GM08714 (cell line): Measurements from ENCODE around the gene ATRIP.

Source experiments
- H3K4me3 ChIP-seq: fragments of 200-500 bp; sonication (Bioruptor generic); 2 replicates; pipeline ENCODE4 v1.5.1; 2014; ENCODE audit warnings: mild to moderate bottlenecking, low read length, inconsistent platforms
- ZNF274 ChIP-seq: IDR thresholded peaks from 2 replicates; pipeline ENCODE4 v1.6.1; 2012; ENCODE audit warnings: mild to moderate bottlenecking, low read depth, low read length

The ATRIP gene

GRCh38 chr3:48501196-48501595 is 54.7 kb downstream of the ATRIP start:
- H3K4me3 ChIP-seq = no peak overlapping the region
- TF ChIP-seq ZNF274 = no peak

DNA sequence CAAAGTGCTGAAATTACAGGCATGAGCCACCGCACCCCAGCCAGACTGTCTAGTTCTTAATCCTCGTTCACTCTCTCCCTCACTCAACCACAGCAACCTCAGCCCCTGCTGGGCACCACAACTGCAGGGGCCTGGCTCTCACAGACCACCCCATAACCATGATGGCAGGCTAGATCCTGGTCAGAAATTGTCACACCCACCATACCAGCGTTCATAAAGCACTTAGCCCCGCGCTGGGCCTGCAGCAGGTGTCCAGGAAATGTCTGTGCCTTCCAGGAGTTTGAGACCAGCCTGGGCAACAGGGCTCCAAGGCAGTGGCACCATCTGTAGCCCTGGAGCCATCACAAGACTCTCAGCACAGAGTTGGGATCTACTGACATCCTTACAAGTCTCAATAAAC is 55.6 kb downstream of the ATRIP start:
- no peak for TF ChIP-seq ZNF274
- H3K4me3 ChIP-seq = no peak overlapping the region

GRCh38 chr3:48502728-48503168 is 56.2 kb downstream of the ATRIP start:
- TF ChIP-seq ZNF274 = no peak
- no peak overlapping the region for H3K4me3 ChIP-seq

DNA sequence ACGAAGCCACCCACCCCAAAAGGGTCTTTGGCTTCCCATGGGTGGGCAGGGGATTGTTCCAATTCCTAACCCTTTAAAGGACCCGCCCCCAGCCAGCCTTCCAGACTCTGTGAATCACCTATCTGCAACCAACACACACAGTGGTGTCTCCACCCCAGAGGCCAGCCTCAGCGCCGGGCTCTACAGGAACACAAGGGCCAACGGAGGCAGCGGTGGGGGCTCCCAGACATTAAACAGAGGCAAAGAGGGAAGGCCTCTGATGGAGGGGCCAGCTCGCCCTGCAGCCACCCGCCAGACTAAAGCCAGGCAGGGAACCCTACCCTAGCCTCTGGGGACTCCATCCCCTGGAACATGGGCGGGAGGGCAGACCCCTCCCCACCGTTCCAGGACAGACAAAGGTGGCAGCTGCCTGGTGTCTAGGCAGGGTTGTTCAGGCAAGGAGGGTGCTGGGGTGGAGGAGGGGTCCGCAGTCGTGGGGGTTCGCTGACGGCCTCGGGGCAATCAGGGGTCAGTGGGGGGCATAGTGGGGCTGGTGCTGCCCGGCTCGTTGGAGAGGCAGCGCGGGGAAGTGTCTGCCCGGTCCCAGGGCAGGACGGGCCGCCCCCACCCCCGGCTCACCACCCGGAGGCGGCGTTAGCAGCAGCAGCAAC is 57.0 kb downstream of the ATRIP start:
- no peak for TF ChIP-seq ZNF274
- H3K4me3 ChIP-seq = peak overlapping the region; percentile 64; the same call in 1 of the 2 replicates

GRCh38 chr3:48504051-48504946 is 57.8 kb downstream of the ATRIP start, which contains the start of gene SHISA5:
Gene SHISA5, minus strand, starts transcription at chr3:48504174. Its CDS starts 80 bp downstream, at chr3:48504094.
- H3K4me3 ChIP-seq = peak within 1 kb of the TSS; percentile 64; the same call in 1 of the 2 replicates
- no peak for TF ChIP-seq ZNF274

DNA sequence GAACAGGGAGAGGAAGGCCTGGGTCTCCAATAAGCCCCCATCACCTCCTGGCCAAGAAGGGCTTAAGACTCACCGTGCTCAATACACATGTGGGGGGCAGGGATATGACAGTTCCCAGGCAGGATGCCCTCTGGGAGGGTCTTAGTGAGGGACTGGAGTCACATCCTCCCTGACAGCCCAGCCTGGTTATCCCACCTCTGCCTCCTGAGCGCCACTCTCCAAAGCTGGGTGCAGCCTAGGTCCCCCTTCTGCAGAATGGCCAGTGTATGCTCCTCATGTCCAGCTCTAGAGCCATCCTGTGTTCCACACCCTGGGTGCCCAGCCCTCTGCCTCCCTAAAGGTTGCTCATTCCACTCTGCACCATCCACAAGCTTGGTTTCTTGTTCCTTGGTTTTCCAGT is 58.6 kb downstream of the ATRIP start:
- no peak overlapping the region for H3K4me3 ChIP-seq
- TF ChIP-seq ZNF274 = no peak

DNA sequence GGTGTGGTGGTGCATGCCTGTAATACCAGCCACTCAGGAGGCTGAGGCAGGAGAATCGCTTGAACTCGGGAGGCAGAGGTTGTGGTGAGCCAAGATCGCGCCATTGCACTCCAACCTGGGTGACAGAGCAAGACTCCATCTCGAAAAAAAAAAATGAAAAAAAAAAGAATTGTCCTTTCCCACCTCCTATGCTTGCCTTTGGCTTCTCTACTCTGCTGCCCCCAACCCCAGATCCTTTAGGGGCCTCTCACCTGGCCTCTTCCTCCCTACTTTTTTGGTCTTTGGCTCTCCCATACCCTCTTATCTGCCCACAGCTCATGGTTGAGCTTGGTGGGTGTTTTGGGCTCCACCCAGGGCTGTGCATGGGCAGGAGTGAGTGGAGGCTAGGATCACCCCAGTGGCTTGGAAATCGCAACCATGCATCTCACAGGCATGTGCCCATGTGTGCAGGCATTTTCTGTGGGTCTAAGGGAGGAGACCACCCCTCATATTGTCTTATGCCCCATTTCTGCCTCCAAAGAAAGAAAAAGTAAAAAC is 59.5 kb downstream of the ATRIP start:
- H3K4me3 ChIP-seq = no peak overlapping the region
- no peak for TF ChIP-seq ZNF274

DNA sequence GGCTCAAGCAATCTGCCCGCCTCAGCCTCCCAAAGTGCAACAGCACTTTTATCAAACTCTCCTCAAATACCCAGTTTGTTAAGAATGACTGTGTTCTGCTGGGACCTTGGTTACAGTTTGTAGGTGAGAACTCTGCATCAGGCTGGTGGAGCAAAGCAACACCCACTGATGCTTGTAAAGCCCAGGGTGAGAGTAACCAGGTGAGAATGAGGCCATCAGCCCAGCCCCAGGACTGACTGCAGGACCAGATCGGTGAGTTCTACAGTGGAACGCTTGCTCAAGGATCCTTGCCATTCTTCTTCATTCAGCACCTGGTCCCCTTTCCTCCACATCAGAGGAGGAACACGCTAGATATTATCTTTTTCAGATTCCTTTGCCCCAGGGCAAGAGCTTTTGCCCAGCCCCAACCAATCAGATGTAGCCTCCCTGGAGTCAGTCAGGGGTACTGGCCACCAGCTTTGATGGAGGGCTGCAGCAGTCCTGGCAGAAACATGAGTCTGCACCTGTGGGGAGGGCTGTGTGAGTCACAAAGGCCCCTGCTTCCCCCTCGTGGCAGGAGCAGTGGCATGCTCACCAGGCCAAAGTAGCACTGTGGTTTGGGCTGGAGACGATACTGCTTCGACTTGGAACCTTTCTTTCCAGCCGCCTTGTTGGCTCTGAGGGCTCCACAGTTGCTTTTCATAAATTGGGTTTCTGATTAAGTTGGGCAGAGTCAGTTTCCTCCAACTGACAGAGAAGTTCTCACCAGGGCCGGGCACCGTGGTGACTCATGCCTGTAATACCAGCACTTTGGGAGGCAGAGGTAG is 60.9 kb downstream of the ATRIP start:
- no peak for TF ChIP-seq ZNF274
- no peak overlapping the region for H3K4me3 ChIP-seq

GRCh38 chr3:48511551-48511950 is 65.0 kb downstream of the ATRIP start:
- no peak for TF ChIP-seq ZNF274
- no peak overlapping the region for H3K4me3 ChIP-seq

DNA sequence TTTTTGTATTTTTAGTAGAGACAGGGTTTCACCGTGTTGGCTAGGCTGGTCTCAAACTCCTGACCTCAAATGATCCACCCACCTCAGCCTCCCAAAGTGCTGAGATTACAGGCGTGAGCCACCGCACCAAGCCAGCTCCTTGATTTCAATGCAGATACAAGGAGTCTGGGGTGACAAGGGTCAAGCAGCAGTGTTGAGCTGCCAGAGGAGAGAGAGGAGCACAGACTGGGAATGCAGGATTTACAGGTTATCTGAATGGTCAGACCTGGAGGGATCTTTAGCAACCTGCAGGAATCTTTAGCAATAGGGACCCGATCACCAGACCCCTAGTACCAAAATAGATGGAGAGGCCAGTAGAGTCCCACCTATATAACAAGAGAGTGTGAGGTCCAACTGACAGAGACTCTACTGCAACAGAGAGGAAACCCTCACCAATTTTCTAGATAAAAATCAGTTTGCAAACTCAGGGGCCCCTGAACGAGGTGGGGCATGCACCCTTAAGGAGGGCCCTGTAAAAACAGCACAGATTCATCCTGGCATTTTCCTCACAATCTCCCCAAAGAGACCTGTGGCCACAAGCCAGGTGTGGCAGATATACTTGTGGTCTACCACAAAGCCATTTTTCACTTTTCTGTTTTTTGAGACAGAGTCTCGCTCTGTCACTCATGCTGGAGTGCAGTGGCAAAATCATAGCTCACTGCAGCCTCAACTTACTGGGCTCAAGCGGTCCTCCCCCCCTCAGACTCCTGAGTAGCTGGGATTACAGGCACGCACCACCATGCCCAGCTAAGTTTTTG is 68.1 kb downstream of the ATRIP start:
- no peak for TF ChIP-seq ZNF274
- H3K4me3 ChIP-seq = no peak overlapping the region
